ENCODE measurements around the gene SEC24D.

GRCh38 chr4:118756429-118756828 lies 79.5 kb downstream of the SEC24D start:
- TF ChIP-seq CTCF (conservative IDR thresholded peaks at IDR 0.05; ENCODE audit: low read depth, low read length), result no peak
- no peak for TF ChIP-seq EZH2 (IDR thresholded peaks at IDR 0.05; ENCODE audit: borderline replicate concordance, low read depth, low read length, poor library complexity, severe bottlenecking)

Measured in A673 (cell line).